Mesothelial cell of epicardium (in vitro differentiated cells): ENCODE data around the gene BPHL. TPM values are rescaled to one million over a fixed set of nuclear protein-coding genes. Genes with fewer than 3 reads are reported as not detected.
"Not testable (repeated sequence)": the region's sequence is repeated elsewhere in the genome, so short reads cannot be mapped to it uniquely, and the experiment has no call there.

ENCODE experiments used
- DNase-seq, 2 experiments: peaks; one replicate each; pipeline ENCODE4 v3.0.0; 2021; ENCODE audit warnings: low spot score in 2 of 2; ENCODE audit not compliant: unreplicated experiment in 2 of 2
- H3K27ac Mint-ChIP-seq: 2 replicates; pipeline ENCODE4 v1.8.0; 2021; ENCODE audit warnings: mixed read lengths
- H3K27me3 Mint-ChIP-seq: 2 replicates; pipeline ENCODE4 v1.8.0; 2021; ENCODE audit warnings: low read depth, mixed read lengths
- H3K36me3 Mint-ChIP-seq: 2 replicates; pipeline ENCODE4 v1.8.0; 2021; ENCODE audit warnings: mixed read lengths
- H3K4me1 Mint-ChIP-seq: 2 replicates; pipeline ENCODE4 v1.8.0; 2021; ENCODE audit warnings: mixed read lengths
- H3K4me3 Mint-ChIP-seq: 2 replicates; pipeline ENCODE4 v1.8.0; 2021; ENCODE audit warnings: mild to moderate bottlenecking, moderate library complexity, mixed read lengths
- H3K9me3 Mint-ChIP-seq: 2 replicates; pipeline ENCODE4 v1.8.0; 2021; ENCODE audit warnings: mixed read lengths
- CTCF ChIP-seq: fragments of 200-600 bp; sonication (generic); IDR thresholded peaks from one replicate; pipeline ENCODE4 v1.5.0; 2021; ENCODE audit warnings: antibody characterized with exemption; ENCODE audit not compliant: unreplicated experiment
- total RNA-seq: library from RNA; stranded (reverse); gene quantifications from 3 replicates; pipeline ENCODE4 v1.2.1, GENCODE V29; 2021

The BPHL gene
- total RNA-seq, 1 donor from 2014 or later: 49.2 TPM

GRCh38 chr6:3137057-3137777 lies 18.7 kb downstream of the BPHL start:
- Mint-ChIP-seq H3K4me3 (no peak overlapping the region), H3K27ac (no peak overlapping the region), H3K9me3 (no peaks in the 10 kb centered on the region), H3K4me1 (no peaks in the 10 kb centered on the region), H3K27me3 (no peaks in the 10 kb centered on the region), H3K36me3 (peaks cover 64% of the 10 kb centered on the region)
- no peak for TF ChIP-seq CTCF
- no peak for DNase-seq

GRCh38 chr6:3137873-3138272 lies 19.4 kb downstream of the BPHL start:
- H3K4me3 Mint-ChIP-seq, DNase-seq, H3K9me3 Mint-ChIP-seq, H3K27me3 Mint-ChIP-seq, H3K27ac Mint-ChIP-seq, H3K4me1 Mint-ChIP-seq: not testable (repeated sequence)
- peaks cover 62% of the 10 kb centered on the region for H3K36me3 Mint-ChIP-seq

DNA sequence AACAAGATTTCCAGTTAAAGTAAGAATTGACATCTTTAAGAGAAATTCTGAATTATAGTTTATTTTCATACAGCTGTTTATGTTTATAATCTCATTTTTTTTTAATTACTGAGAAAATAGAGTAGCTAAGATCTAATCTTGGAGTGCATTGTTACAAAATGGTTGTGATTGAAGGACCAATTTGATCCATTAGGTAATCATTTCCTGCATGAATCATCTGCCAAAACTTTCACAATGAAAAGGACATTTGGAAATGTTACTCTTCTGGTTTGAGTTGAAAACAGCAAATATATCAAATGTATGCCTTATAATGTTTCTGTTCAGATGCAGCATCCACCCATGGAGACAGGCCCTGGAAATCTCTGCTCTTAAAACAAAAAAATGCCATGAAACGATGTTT lies 19.8 kb downstream of the BPHL start:
- no peaks in the 10 kb centered on the region for H3K4me1 Mint-ChIP-seq
- no peak for TF ChIP-seq CTCF
- H3K4me3 Mint-ChIP-seq: no peak overlapping the region
- H3K27me3 Mint-ChIP-seq: no peaks in the 10 kb centered on the region
- H3K36me3 Mint-ChIP-seq: peaks cover 63% of the 10 kb centered on the region
- H3K9me3 Mint-ChIP-seq: no peaks in the 10 kb centered on the region
- no peak for DNase-seq
- no peak overlapping the region for H3K27ac Mint-ChIP-seq

DNA sequence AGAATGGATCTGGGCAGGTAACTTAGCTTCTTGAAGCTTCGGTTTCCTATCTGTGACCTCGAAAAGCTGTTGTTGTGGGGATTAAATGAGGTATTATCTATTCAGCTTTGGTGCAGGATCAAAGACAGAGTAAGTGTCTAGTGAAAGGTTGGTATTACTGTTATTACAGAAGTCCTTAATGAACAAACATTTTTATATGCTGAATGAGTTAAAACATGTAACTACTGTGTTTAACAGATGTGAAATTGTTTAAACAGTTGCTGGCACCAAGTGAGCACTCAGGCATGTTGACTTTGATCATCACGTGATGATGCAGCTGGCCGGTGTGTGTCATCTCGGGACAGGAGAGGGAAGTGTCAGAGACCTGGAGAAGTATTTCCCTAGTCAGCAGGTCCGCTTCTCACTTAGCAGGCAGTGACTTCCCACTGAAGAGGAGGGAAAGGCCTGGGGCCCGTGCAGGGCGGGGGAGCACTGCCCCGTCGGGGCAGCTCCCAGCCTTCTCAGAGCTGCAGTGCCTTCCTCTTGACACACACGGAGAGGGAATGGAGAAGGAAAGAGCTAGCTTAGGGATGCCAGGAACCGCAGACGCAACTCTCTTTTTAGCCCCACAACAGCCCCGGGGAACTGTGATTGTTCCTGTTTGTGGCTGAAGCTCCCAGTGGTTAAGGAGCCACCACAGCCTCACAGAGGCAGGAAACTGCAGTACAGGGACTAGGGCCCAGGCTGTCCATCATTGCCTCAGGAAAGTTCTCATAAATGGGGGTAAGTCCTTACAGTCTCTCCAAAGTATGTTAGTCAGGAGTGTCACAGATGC lies 20.8 kb downstream of the BPHL start:
- H3K4me3 Mint-ChIP-seq: no peak overlapping the region
- H3K27ac Mint-ChIP-seq: no peak overlapping the region
- H3K4me1 Mint-ChIP-seq: no peaks in the 10 kb centered on the region

GRCh38 chr6:3140201-3140600 lies 21.7 kb downstream of the BPHL start:
- Mint-ChIP-seq H3K4me3 (no peak overlapping the region), H3K4me1 (no peaks in the 10 kb centered on the region), H3K36me3 (peaks cover 61% of the 10 kb centered on the region), H3K27me3 (no peaks in the 10 kb centered on the region), H3K9me3 (no peaks in the 10 kb centered on the region), H3K27ac (no peak overlapping the region)
- DNase-seq: no peak
- no peak for TF ChIP-seq CTCF

More for the DNA sequence above, 20.8 kb downstream of the BPHL start:
- H3K27me3 Mint-ChIP-seq: no peaks in the 10 kb centered on the region
- peaks cover 58% of the 10 kb centered on the region for H3K36me3 Mint-ChIP-seq
- TF ChIP-seq CTCF: no peak
- DNase-seq: no peak
- no peaks in the 10 kb centered on the region for H3K9me3 Mint-ChIP-seq

- no peak overlapping the region for H3K4me3 Mint-ChIP-seq
- H3K4me1 Mint-ChIP-seq: no peaks in the 10 kb centered on the region
- H3K9me3 Mint-ChIP-seq: no peaks in the 10 kb centered on the region
- no peaks in the 10 kb centered on the region for H3K27me3 Mint-ChIP-seq
- H3K27ac Mint-ChIP-seq: no peak overlapping the region
- peaks cover 50% of the 10 kb centered on the region for H3K36me3 Mint-ChIP-seq
- no peak for DNase-seq
- no peak for TF ChIP-seq CTCF
Observed at GRCh38 chr6:3142536-3142935, 24.0 kb downstream of the BPHL start.
